Measurements from ENCODE around the gene PPP4R3A. TPM values are rescaled to one million over a fixed set of nuclear protein-coding genes. Genes with fewer than 3 reads are reported as not detected.
"Not testable (repeated sequence)": the region's sequence is repeated elsewhere in the genome, so short reads cannot be mapped to it uniquely, and the experiment has no call there.

Gene PPP4R3A
- total RNA-seq, 1 experiment from 2014 or later, result 101 TPM

- no peak for DNase-seq (ENCODE audit: low spot score)
- no peak for TF ChIP-seq CTCF (conservative IDR thresholded peaks at IDR 0.05; ENCODE audit: low read depth, low read length)
- no peaks in the 10 kb centered on the region for H3K27me3 ChIP-seq (replicated peaks; ENCODE audit: insufficient read depth, low read depth, low read length, poor library complexity)
- ChIA-PET CTCF (interaction anchor here (0.5 kb wide), 1 partner anchor 1472 kb away, joined by 5 read pairs; no protein-coding TSS in a partner anchor), POLR2A (ENCODE audit: low non-redundant PET) (no interaction called here)
- no TSS peak for BruUV-seq (replicated peaks)
- intact Hi-C loops (cut with micrococcal nuclease; ENCODE audit: unreplicated experiment), result loop anchor here (10.0 kb wide), 1 partner anchor 504 kb away; no protein-coding TSS in a partner anchor
- no peak overlapping the region for H3K4me3 ChIP-seq (ENCODE audit: low read depth, low read length, poor library complexity, severe bottlenecking)
- H3K4me1 ChIP-seq (ENCODE audit: insufficient read depth, low read length, poor library complexity, severe bottlenecking), result peaks cover 31% of the 10 kb centered on the region
- peaks cover 12% of the 10 kb centered on the region for H3K36me3 ChIP-seq (ENCODE audit: insufficient read depth, low read length, poor library complexity, severe bottlenecking)
- no peaks in the 10 kb centered on the region for H3K9me3 ChIP-seq (ENCODE audit: low read depth, low read length, poor library complexity, severe bottlenecking)
- no peak overlapping the region for H3K27ac ChIP-seq (ENCODE audit: low read depth, low read length, poor library complexity, severe bottlenecking)
These were observed 99.2 kb downstream of the PPP4R3A start for GRCh38 chr14:91410771-91411536.

- no peak overlapping the region for H3K27ac ChIP-seq (ENCODE audit: low read depth, low read length, poor library complexity, severe bottlenecking)
- no peak for TF ChIP-seq CTCF (conservative IDR thresholded peaks at IDR 0.05; ENCODE audit: low read depth, low read length)
- TF ChIP-seq EZH2 (IDR thresholded peaks at IDR 0.05; ENCODE audit: borderline replicate concordance, low read depth, low read length, poor library complexity, severe bottlenecking), result no peak
- peaks cover 23% of the 10 kb centered on the region for H3K4me1 ChIP-seq (ENCODE audit: insufficient read depth, low read length, poor library complexity, severe bottlenecking)
- no peaks in the 10 kb centered on the region for H3K27me3 ChIP-seq (replicated peaks; ENCODE audit: insufficient read depth, low read depth, low read length, poor library complexity)
- intact Hi-C loops (cut with micrococcal nuclease; ENCODE audit: unreplicated experiment), result loop anchor here (10.0 kb wide), 1 partner anchor 505 kb away; no protein-coding TSS in a partner anchor
- no TSS peak for BruUV-seq (replicated peaks)
- H3K4me3 ChIP-seq (ENCODE audit: low read depth, low read length, poor library complexity, severe bottlenecking), result no peak overlapping the region
- H3K36me3 ChIP-seq (ENCODE audit: insufficient read depth, low read length, poor library complexity, severe bottlenecking), result peaks cover 12% of the 10 kb centered on the region
- CTCF ChIA-PET, result no interaction called here
- DNase-seq (ENCODE audit: low spot score), result no peak
- H3K9me3 ChIP-seq (ENCODE audit: low read depth, low read length, poor library complexity, severe bottlenecking), result no peaks in the 10 kb centered on the region
- POLR2A ChIA-PET (ENCODE audit: low non-redundant PET), result no interaction called here
These were observed 100.0 kb downstream of the PPP4R3A start for GRCh38 chr14:91409928-91410718.

- H3K36me3 ChIP-seq (ENCODE audit: insufficient read depth, low read length, poor library complexity, severe bottlenecking), result peaks cover 12% of the 10 kb centered on the region
- H3K27me3 ChIP-seq (replicated peaks; ENCODE audit: insufficient read depth, low read depth, low read length, poor library complexity); H3K4me3 ChIP-seq (ENCODE audit: low read depth, low read length, poor library complexity, severe bottlenecking); DNase-seq (ENCODE audit: low spot score); H3K9me3 ChIP-seq (ENCODE audit: low read depth, low read length, poor library complexity, severe bottlenecking); H3K27ac ChIP-seq (ENCODE audit: low read depth, low read length, poor library complexity, severe bottlenecking); CTCF ChIA-PET; intact Hi-C loops (cut with micrococcal nuclease; ENCODE audit: unreplicated experiment); BruUV-seq (replicated peaks): not testable (repeated sequence)
- peaks cover 16% of the 10 kb centered on the region for H3K4me1 ChIP-seq (ENCODE audit: insufficient read depth, low read length, poor library complexity, severe bottlenecking)
- POLR2A ChIA-PET (ENCODE audit: low non-redundant PET), result interaction anchor here (0.7 kb wide), 1 partner anchor 10 kb away, joined by 3 read pairs; no protein-coding TSS in a partner anchor
These were observed 100.9 kb downstream of the PPP4R3A start for GRCh38 chr14:91409240-91409639.

Other genes with a start within 250 kb of the PPP4R3A start
- gene CCDC88C, start 92.5 kb downstream of the PPP4R3A start, total RNA-seq (2021), result 36.8 and 49.1 TPM in 2 replicates
- gene CATSPERB, start 221.8 kb upstream of the PPP4R3A start, total RNA-seq (2021), result not detected in 2 replicates